AG04450 (cell line): ENCODE measurements around the gene FOSL1. TPM values are rescaled to one million over a fixed set of nuclear protein-coding genes. Genes with fewer than 3 reads are reported as not detected.

Source experiments
- CTCF ChIA-PET: fragments of 300-600, 350-600 bp; formaldehyde crosslinking; extraction: SDS; loops from one replicate; lab custom pipeline; 2022; ENCODE audit warnings: antibody characterized with exemption, inconsistent platforms; lab: Charles Lee
- POLR2A ChIA-PET: fragments of 350-600 bp; formaldehyde crosslinking; extraction: SDS; loops from one replicate; lab custom pipeline; 2021; ENCODE audit warnings: antibody characterized with exemption, inconsistent platforms; lab: Yijun Ruan, JAX
- DNase-seq: peaks from one replicate; pipeline ENCODE4 v3.0.0-alpha.2; 2011; ENCODE audit warnings: low read depth, low spot score
- H3K27ac ChIP-seq: one replicate; pipeline ENCODE4 v1.5.1; 2012; ENCODE audit warnings: low read depth, low read length, control low read depth
- H3K27me3 ChIP-seq: one replicate; pipeline ENCODE4 v1.6.0; 2012; ENCODE audit warnings: low read length; ENCODE audit not compliant: control insufficient read depth, insufficient read depth
- H3K4me3 ChIP-seq: 2 replicates; pipeline ENCODE4 v1.5.1; 2011; ENCODE audit warnings: mild to moderate bottlenecking, low read depth, low read length, control low read depth
- H3K9me3 ChIP-seq: 2 replicates; pipeline ENCODE4 v1.5.1; 2012; ENCODE audit warnings: low read length; ENCODE audit not compliant: control insufficient read depth, insufficient read depth
- polyA plus RNA-seq: library from polyadenylated mRNA; depleted of rRNA; stranded (reverse); fragments of >200 nt; gene quantifications from 2 replicates; pipeline ENCODE4 v1.2.3, GENCODE V29; 2011
- TF ChIP-seq, protein P1 (sequence below): IDR thresholded peaks from 2 replicates; pipeline ENCODE4 v1.5.1; 2011; ENCODE audit warnings: low read depth, low read length, control low read depth, inconsistent platforms

The FOSL1 gene
- polyA plus RNA-seq, 1 experiment, result 7.9 TPM

DNA sequence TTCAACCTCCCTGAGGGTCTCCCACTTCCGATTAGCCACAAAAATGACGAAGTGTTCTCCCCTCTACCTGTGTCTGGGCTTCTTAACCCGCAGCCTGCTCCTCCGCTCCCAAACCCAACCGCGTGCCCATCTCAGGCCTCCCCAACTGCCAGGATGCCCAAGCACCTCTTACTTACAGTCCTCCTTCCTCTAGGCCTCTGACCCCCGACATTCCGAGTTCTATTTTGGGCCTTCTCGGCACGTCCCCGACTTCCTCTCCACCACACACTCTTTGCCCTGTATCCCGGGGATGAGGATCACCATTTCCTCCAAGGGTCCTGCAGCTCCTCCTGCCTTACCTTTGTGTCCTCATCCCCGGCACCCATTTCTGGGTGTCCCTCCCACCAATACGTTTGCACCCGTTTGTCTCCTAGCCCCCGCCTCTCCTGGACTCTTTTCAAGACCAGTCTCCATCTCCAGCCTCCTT is 40.3 kb downstream of the FOSL1 start:
- CTCF ChIA-PET, result interaction anchor here (0.5 to 3.1 kb wide), 32 partner anchors 9 to 706 kb away, joined by 3 to 39 read pairs (median 4); partner anchors contain the start of genes BANF1, CCDC85B, FIBP and KAT5
- Histone ChIP-seq H3K27me3 (no peaks in the 10 kb centered on the region), H3K4me3 (peak overlapping the region; percentile 93), H3K27ac (peak overlapping the region; percentile 99), H3K9me3 (no peaks in the 10 kb centered on the region; the same call in 1 of the 2 replicates)
- DNase-seq, result no peak
- TF ChIP-seq, protein P1, sequence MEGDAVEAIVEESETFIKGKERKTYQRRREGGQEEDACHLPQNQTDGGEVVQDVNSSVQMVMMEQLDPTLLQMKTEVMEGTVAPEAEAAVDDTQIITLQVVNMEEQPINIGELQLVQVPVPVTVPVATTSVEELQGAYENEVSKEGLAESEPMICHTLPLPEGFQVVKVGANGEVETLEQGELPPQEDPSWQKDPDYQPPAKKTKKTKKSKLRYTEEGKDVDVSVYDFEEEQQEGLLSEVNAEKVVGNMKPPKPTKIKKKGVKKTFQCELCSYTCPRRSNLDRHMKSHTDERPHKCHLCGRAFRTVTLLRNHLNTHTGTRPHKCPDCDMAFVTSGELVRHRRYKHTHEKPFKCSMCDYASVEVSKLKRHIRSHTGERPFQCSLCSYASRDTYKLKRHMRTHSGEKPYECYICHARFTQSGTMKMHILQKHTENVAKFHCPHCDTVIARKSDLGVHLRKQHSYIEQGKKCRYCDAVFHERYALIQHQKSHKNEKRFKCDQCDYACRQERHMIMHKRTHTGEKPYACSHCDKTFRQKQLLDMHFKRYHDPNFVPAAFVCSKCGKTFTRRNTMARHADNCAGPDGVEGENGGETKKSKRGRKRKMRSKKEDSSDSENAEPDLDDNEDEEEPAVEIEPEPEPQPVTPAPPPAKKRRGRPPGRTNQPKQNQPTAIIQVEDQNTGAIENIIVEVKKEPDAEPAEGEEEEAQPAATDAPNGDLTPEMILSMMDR, result no peak
- POLR2A ChIA-PET, result interaction anchor here (0.5 to 2.9 kb wide), 19 partner anchors 9 to 208 kb away, joined by 3 to 65 read pairs (median 4); partner anchors contain the start of genes CCDC85B, EFEMP2, FIBP and KAT5

GRCh38 chr11:65859095-65859811 is 40.9 kb downstream of the FOSL1 start:
- ChIA-PET POLR2A (interaction anchor here (0.5 to 2.9 kb wide), 20 partner anchors 9 to 436 kb away, joined by 3 to 65 read pairs (median 4); partner anchors contain the start of genes CCDC85B, EFEMP2, FIBP and KAT5), CTCF (interaction anchor here (0.7 to 3.1 kb wide), 27 partner anchors 10 to 243 kb away, joined by 3 to 39 read pairs (median 4); partner anchors contain the start of genes CCDC85B, FIBP, KAT5 and RNASEH2C)
- Histone ChIP-seq H3K4me3 (peak overlapping the region; percentile 93), H3K27me3 (no peaks in the 10 kb centered on the region), H3K27ac (peak overlapping the region; percentile 99), H3K9me3 (no peaks in the 10 kb centered on the region; the same call in 1 of the 2 replicates)
- peak; percentile 97 for DNase-seq
- TF ChIP-seq, protein P1, result peak; percentile 28; the same call in 1 of the 2 replicates

GRCh38 chr11:65858681-65859087 is 41.5 kb downstream of the FOSL1 start:
- TF ChIP-seq, protein P1, result no peak
- CTCF ChIA-PET, result interaction anchor here (0.7 to 3.1 kb wide), 4 partner anchors 10 to 201 kb away, joined by 4 to 39 read pairs (median 36); partner anchors contain the start of genes CCDC85B and FIBP
- POLR2A ChIA-PET, result interaction anchor here (0.6 to 2.9 kb wide), 28 partner anchors 9 to 725 kb away, joined by 3 to 65 read pairs (median 4); partner anchors contain the start of genes BANF1, CCDC85B, EFEMP2 and EIF1AD

GRCh38 chr11:65857853-65858680 is 42.1 kb downstream of the FOSL1 start, which contains the start of gene CFL1:
TSS of gene CFL1 (minus strand) at chr11:65858180. CDS start at chr11:65858099, 81 bp downstream.
- DNase-seq, result peak; percentile 96

More at GRCh38 chr11:65858681-65859087, 41.5 kb downstream of the FOSL1 start:
- DNase-seq, result no peak
- Histone ChIP-seq H3K27ac (peak overlapping the region; percentile 99), H3K27me3 (no peaks in the 10 kb centered on the region), H3K4me3 (peak overlapping the region; percentile 68), H3K9me3 (no peaks in the 10 kb centered on the region; the same call in 1 of the 2 replicates)

More at GRCh38 chr11:65857853-65858680, 42.1 kb downstream of the FOSL1 start, which contains the start of gene CFL1:
- TF ChIP-seq, protein P1, result no peak
- POLR2A ChIA-PET, result interaction anchor here (0.6 to 2.9 kb wide), 26 partner anchors 9 to 724 kb away, joined by 3 to 65 read pairs (median 4); partner anchors contain the start of genes BANF1, CCDC85B, EFEMP2 and EIF1AD
- peak within 1 kb of the TSS; percentile 93 for H3K4me3 ChIP-seq
- H3K27me3 ChIP-seq, result no peaks in the 10 kb centered on the region
- peak within 1 kb of the TSS; percentile 99 for H3K27ac ChIP-seq
- CTCF ChIA-PET, result interaction anchor here (0.7 to 3.1 kb wide), 3 partner anchors 11 to 200 kb away, joined by 4 to 39 read pairs (median 35); partner anchors contain the start of genes CCDC85B and FIBP
- H3K9me3 ChIP-seq, result no peaks in the 10 kb centered on the region; the same call in 1 of the 2 replicates
